BLaER1 treated with 17β-estradiol and CSF1 and Interleukin-3, amounts not matched to agents 10 nM and 100 nM (cell line): Measurements from ENCODE around the gene TMEM115.
A peak's percentile ranks its signal among the peaks of the same experiment; 100 is the strongest.

ENCODE experiments used
- H3K27ac ChIP-seq, 11 experiments: shearing (Covaris generic); formaldehyde crosslinking; 2 replicates each; pipeline ENCODE4 v1.8.1; 2022
- H3K27me3 ChIP-seq, 11 experiments: shearing (Covaris generic); formaldehyde crosslinking; 2 replicates each; pipeline ENCODE4 v1.8.1; 2022
- H3K36me3 ChIP-seq, 11 experiments: shearing (Covaris generic); formaldehyde crosslinking; 2 replicates each; pipeline ENCODE4 v1.8.1; 2022
- H3K4me1 ChIP-seq, 10 experiments: shearing (Covaris generic); formaldehyde crosslinking; 2 replicates each; pipeline ENCODE4 v1.8.1; 2022
- H3K4me2 ChIP-seq, 11 experiments: shearing (Covaris generic); formaldehyde crosslinking; 2 replicates each; pipeline ENCODE4 v1.8.1; 2022
- H3K4me3 ChIP-seq, 10 experiments: shearing (Covaris generic); formaldehyde crosslinking; 2 replicates each; pipeline ENCODE4 v1.8.1; 2022
- H3K9ac ChIP-seq, 11 experiments: shearing (Covaris generic); formaldehyde crosslinking; 2 replicates each; pipeline ENCODE4 v1.8.1; 2022
- H3K9me3 ChIP-seq, 11 experiments: shearing (Covaris generic); formaldehyde crosslinking; replicated peaks in 1 of 11; 2 replicates each; pipeline ENCODE4 v1.8.1; 2022
- H4K20me1 ChIP-seq, 11 experiments: shearing (Covaris generic); formaldehyde crosslinking; 2 replicates each; pipeline ENCODE4 v1.8.1; 2022
- Cebpa-rat ChIP-seq, 11 experiments: shearing (Covaris generic); IDR thresholded peaks; 2 replicates each; pipeline ENCODE4 v1.8.1; 2022

Gene TMEM115

GRCh38 chr3:50393061-50393460 is 33.7 kb upstream of the TMEM115 start:
- Histone ChIP-seq H3K27ac (no peak overlapping the region), H3K9ac (no peak overlapping the region), H4K20me1 (peaks cover 0 to 7% (median 0%) of the 10 kb centered on the region in 11 experiments; a peak in 1 of 22 replicates), H3K36me3 (no peaks in the 10 kb centered on the region), H3K4me3 (no peak overlapping the region), H3K4me2 (no peak overlapping the region), H3K27me3 (no peaks in the 10 kb centered on the region), H3K9me3 (no peaks in the 10 kb centered on the region), H3K4me1 (peaks cover 17 to 44% (median 30%) of the 10 kb centered on the region in 10 experiments)
- no peak for TF ChIP-seq Cebpa-rat (IDR thresholded peaks at IDR 0.05)

GRCh38 chr3:50392101-50392715 is 32.9 kb upstream of the TMEM115 start:
- Histone ChIP-seq H3K27ac (no peak overlapping the region), H4K20me1 (peaks cover 0 to 7% (median 0%) of the 10 kb centered on the region in 11 experiments; a peak in 1 of 22 replicates), H3K9me3 (no peaks in the 10 kb centered on the region), H3K4me3 (no peak overlapping the region), H3K27me3 (no peaks in the 10 kb centered on the region), H3K4me1 (peaks cover 9 to 35% (median 23%) of the 10 kb centered on the region in 10 experiments), H3K9ac (no peak overlapping the region; a peak in 1 of 22 replicates), H3K4me2 (peak overlapping the region in 8 of 11 experiments; percentile 1 to 47 (median 30); a peak in 11 of 22 replicates), H3K36me3 (no peaks in the 10 kb centered on the region)
- no peak for TF ChIP-seq Cebpa-rat (IDR thresholded peaks at IDR 0.05)

- Histone ChIP-seq H4K20me1 (peaks cover 0 to 7% (median 0%) of the 10 kb centered on the region in 11 experiments; a peak in 1 of 22 replicates), H3K27ac (no peak overlapping the region), H3K27me3 (no peaks in the 10 kb centered on the region; a peak in 1 of 22 replicates), H3K4me3 (no peak overlapping the region), H3K9me3 (no peaks in the 10 kb centered on the region), H3K36me3 (no peaks in the 10 kb centered on the region), H3K9ac (no peak overlapping the region), H3K4me2 (no peak overlapping the region), H3K4me1 (peaks cover 5 to 28% (median 17%) of the 10 kb centered on the region in 10 experiments; a peak in 17 of 20 replicates)
- no peak for TF ChIP-seq Cebpa-rat (IDR thresholded peaks at IDR 0.05)
Observed at GRCh38 chr3:50390508-50391224, 31.3 kb upstream of the TMEM115 start.

- H3K4me2 ChIP-seq = no peak overlapping the region
- no peak overlapping the region for H3K4me3 ChIP-seq
- no peaks in the 10 kb centered on the region for H3K9me3 ChIP-seq
- H4K20me1 ChIP-seq = no peaks in the 10 kb centered on the region; a peak in 1 of 22 replicates
- H3K9ac ChIP-seq = no peak overlapping the region
- H3K4me1 ChIP-seq = peaks cover 0 to 31% (median 11%) of the 10 kb centered on the region in 10 experiments; a peak in 15 of 20 replicates
- no peaks in the 10 kb centered on the region for H3K36me3 ChIP-seq
- no peak overlapping the region for H3K27ac ChIP-seq
- no peak for TF ChIP-seq Cebpa-rat (IDR thresholded peaks at IDR 0.05)
- H3K27me3 ChIP-seq = no peaks in the 10 kb centered on the region; a peak in 1 of 22 replicates
Observed at GRCh38 chr3:50389414-50389767, 30.1 kb upstream of the TMEM115 start.

- Histone ChIP-seq H4K20me1 (no peaks in the 10 kb centered on the region; a peak in 1 of 22 replicates), H3K36me3 (no peaks in the 10 kb centered on the region), H3K4me2 (no peak overlapping the region), H3K27me3 (no peaks in the 10 kb centered on the region; a peak in 1 of 22 replicates), H3K4me1 (peaks cover 0 to 31% (median 11%) of the 10 kb centered on the region in 10 experiments; a peak in 13 of 20 replicates), H3K9me3 (no peaks in the 10 kb centered on the region), H3K27ac (no peak overlapping the region), H3K9ac (no peak overlapping the region), H3K4me3 (no peak overlapping the region)
- TF ChIP-seq Cebpa-rat (IDR thresholded peaks at IDR 0.05) = no peak
Observed at GRCh38 chr3:50388720-50389413, 29.5 kb upstream of the TMEM115 start.

GRCh38 chr3:50388016-50388719 is 28.8 kb upstream of the TMEM115 start:
- Histone ChIP-seq H3K27me3 (no peaks in the 10 kb centered on the region; a peak in 1 of 22 replicates), H3K9ac (no peak overlapping the region), H3K4me2 (no peak overlapping the region), H3K4me1 (peaks cover 0 to 31% (median 11%) of the 10 kb centered on the region in 10 experiments; a peak in 13 of 20 replicates), H3K9me3 (no peaks in the 10 kb centered on the region), H3K27ac (no peak overlapping the region), H3K36me3 (no peaks in the 10 kb centered on the region), H3K4me3 (no peak overlapping the region), H4K20me1 (no peaks in the 10 kb centered on the region; a peak in 1 of 22 replicates)
- no peak for TF ChIP-seq Cebpa-rat (IDR thresholded peaks at IDR 0.05)

GRCh38 chr3:50385754-50386153 is 26.4 kb upstream of the TMEM115 start:
- H3K9ac ChIP-seq = no peak overlapping the region
- H3K4me1 ChIP-seq = peaks cover 0 to 27% (median 7%) of the 10 kb centered on the region in 10 experiments; a peak in 11 of 20 replicates
- H3K27me3 ChIP-seq = no peaks in the 10 kb centered on the region; a peak in 1 of 22 replicates
- H3K27ac ChIP-seq = no peak overlapping the region
- no peaks in the 10 kb centered on the region for H3K36me3 ChIP-seq
- H3K4me3 ChIP-seq = no peak overlapping the region
- TF ChIP-seq Cebpa-rat (IDR thresholded peaks at IDR 0.05) = no peak
- H3K4me2 ChIP-seq = no peak overlapping the region
- H3K9me3 ChIP-seq = no peaks in the 10 kb centered on the region
- H4K20me1 ChIP-seq = no peaks in the 10 kb centered on the region; a peak in 1 of 22 replicates

- Histone ChIP-seq H4K20me1 (no peaks in the 10 kb centered on the region; a peak in 1 of 22 replicates), H3K36me3 (no peaks in the 10 kb centered on the region), H3K9ac (peak overlapping the region in 1 of 11 experiments; percentile 8; a peak in 1 of 22 replicates), H3K4me3 (no peak overlapping the region), H3K9me3 (no peaks in the 10 kb centered on the region), H3K27me3 (no peaks in the 10 kb centered on the region; a peak in 1 of 22 replicates), H3K4me1 (peaks cover 0 to 27% (median 10%) of the 10 kb centered on the region in 10 experiments; a peak in 11 of 20 replicates), H3K4me2 (no peak overlapping the region), H3K27ac (no peak overlapping the region)
- TF ChIP-seq Cebpa-rat (IDR thresholded peaks at IDR 0.05) = no peak
Observed at GRCh38 chr3:50383750-50384149, 24.4 kb upstream of the TMEM115 start.
